ENCODE results near the gene MOB1B.
"Not testable (repeated sequence)": the region's sequence is repeated elsewhere in the genome, so short reads cannot be mapped to it uniquely, and the experiment has no call there.

MOB1B gene

DNA sequence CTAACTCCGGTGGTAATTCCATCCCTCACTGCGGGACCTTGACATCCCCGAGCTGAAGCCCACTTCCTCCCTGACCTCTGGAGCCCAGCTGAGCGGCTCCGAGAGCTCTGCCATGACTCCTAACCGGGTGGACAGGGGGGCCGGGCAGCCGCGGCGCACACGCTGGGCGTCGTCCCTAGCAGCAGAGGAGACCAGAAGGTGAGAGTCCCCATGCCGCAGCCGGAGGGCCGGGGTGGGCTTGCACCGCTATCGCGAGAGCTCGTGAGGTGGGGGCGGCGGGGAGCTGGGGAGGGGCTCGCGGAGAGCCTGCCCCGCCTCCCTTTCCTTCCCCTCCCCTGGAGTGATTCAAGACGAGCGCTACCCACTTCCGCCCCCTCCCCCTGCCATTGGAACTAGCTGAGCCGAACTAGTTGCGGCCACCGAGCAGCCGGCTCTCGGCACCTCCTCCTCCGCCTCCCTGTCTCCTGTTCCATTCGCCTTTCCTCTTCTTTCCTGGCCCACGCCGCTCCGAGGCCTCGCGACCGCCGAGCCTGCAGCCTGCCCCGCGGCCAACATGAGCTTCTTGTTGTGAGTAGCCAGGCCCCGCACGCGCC, at the start of gene MOB1B:
Gene MOB1B, plus strand, starts transcription at position 386 of the 593 bp plus-strand sequence. Its CDS starts 168 bp downstream, at position 554.
- peak; percentile 82 for DNase-seq

DNA sequence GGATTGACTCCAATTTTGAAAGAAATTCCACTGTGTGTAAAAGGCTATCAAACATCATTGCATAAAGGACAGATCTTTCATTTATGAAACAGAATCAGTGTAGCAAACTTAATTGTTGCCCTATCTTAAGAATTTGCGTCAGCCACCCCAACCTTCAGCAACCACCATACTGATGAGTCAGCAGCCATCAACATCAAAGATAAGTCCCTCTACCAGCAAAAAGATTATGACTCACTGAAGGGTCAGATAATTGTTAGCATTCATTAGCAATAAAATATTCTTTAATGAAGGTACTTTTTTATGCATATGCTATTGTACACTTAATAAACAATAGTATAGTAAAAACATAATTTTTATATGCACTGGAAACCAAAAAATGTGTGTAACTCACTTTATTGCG, 46.7 kb upstream of the MOB1B start:
- DNase-seq = no peak

DNA sequence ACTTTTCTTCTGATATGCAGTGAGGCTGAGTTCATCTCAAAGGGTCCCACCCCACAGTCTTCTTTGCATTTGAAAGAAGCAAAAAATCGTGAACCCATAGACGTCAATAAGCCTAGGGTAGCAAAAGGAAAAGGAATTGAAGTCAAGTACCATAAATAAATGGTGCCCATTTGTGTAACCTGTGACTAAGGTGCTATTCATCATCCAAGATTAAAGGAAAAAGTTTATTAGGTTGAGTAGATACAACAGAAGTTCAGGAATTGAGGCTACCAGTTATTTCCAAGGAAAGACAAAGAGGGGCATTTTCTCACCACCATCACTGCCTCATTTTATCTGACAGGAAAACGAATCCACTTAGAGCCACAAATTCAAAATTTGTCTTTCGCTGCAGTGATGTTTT, 43.7 kb upstream of the MOB1B start:
- no peak for DNase-seq

DNA sequence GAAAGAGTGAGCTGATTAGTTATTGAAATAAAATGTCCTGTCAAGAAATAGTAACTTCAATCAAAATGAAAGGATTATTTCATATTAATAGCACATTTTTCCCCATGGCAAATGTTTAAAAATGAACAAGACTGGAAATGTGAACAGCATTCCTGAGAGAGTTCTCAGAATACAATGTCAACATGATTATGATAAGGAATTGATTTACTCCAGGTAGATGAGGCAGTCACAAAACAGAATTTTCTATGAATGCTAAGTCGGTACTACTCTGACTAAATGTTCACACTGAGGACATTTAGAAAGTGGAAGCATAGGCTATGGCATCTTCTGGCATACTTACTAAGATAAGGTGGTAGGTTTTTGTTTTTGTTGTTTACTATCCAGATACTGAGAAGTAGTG, 43.1 kb upstream of the MOB1B start:
- DNase-seq = no peak

DNA sequence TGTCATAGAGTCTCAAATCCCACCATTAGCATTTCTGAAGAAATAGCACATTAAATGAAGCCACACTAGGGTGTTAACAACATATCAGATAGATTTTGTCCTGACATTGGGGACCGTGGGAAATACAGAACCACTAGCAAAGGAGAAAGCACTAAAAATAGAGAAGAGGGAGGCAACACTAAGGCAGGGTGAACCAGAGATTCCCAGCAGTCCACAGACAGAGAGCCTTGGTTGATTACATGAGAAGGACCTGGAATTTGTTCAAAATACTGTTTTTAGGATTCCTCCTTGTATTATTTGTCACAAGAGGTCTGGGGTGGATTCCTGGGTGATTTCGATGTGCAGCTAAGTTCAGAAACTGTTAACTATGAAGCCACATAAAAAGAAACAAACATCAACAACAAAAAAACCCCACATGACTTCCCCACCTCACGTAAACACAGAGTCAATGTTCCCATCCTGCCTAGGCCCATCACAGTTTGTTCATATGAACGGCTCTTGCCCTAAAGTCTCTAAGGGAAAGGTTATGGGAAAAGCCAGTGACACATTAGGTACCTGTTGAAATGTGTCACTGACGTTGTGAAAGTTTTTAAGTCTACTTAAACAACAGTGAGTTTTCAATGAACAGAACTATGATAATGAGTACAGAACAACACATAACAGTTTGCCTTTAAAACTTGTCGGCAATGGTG, 38.9 kb upstream of the MOB1B start:
- DNase-seq = no peak

DNA sequence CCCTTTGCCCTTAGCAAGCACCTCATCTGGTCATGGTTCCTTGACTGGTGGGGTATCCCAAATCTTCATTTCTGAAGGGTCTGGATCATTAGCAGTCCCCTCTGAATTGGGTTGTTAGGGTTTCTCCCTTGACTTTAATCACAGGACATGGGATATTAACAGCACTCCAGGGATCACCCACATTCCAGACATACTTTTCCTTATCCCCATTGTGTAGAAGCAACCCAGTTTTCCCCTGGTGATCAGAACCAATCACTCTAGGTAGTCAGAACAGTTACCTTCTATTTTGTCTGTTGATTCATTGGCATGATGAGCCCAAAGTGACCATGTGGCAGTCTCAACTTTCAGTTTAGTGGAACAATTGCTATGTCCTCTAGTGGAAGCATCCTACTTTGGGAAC, 33.4 kb upstream of the MOB1B start:
- no peak for DNase-seq

DNA sequence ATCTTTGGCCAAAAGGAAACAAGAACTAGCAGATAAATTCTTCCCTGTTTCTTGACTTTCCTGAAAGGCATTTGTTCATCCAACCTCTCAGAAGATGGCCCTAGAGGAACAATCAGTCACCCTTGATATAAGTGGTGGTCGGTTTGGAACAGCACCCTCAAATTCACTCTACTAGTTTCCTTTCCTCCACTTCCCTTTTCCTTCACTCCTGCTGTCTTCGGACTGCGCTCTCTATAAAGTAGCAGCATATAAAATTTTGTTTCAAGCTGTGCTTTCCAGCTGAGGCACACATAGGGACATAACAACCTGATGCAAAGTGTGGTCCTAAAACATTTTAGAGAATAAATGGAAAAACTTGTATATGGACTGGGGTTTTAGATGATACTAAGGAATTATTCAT, 29.0 kb upstream of the MOB1B start:
- no peak for DNase-seq

DNA sequence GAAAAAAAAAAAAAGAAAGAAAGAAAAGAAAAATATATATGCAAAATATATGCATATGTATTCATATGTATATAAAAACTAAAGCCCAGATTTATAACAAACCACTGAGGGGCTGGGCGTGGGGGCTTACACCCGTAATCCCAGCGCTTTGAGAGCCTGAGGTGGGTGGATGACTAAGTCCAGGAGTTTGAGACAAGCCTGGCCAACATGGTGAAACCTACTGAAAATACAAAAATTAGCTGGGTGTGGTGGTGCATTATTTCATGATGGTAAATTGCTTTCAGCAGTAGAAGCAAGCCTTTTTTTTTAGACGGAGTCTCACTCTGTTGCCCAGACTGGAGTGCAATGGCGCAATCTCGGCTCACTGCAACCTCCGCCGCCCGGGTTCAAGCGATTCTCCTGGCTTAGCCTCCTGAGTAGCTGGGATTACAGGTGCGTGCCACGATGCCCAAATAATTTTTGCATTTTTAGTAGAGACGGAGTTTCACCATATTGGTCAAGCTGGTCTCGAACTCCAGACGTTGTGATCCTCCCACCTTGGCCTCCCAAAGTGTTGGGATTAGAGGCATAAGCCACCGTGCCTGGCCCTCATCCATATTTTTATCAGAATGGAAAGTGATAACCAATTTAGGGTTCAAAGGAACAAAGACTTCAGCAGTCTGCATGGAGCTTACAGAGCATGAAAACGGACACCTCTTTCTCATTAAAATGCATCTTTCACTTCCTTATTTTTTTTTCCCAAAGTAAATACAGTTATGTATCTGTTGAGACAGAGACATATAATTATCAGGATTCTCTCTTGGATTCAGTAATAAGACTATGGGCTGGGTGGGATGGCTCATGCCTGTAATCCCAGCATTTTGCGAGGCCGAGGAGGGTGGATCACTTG, 27.7 kb upstream of the MOB1B start:
- DNase-seq = no peak

DNA sequence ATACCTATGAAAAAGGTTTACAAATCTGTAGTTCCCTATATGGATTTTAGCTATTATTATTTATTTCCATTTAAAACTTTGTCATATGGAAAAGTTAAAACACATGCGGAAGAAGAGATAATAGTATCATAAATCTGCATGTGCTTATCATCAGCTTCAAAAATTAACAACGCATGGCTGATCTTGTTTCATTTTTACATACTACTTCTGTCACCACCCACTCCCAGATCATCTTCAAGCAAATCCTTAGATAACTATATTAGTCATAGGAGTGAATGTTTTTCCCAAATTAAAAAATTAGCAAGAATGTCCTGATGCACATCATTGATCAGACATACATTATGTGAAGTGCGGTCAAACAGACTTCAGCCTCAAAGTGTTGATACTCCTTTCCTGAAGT, 24.6 kb upstream of the MOB1B start:
- no peak for DNase-seq

DNA sequence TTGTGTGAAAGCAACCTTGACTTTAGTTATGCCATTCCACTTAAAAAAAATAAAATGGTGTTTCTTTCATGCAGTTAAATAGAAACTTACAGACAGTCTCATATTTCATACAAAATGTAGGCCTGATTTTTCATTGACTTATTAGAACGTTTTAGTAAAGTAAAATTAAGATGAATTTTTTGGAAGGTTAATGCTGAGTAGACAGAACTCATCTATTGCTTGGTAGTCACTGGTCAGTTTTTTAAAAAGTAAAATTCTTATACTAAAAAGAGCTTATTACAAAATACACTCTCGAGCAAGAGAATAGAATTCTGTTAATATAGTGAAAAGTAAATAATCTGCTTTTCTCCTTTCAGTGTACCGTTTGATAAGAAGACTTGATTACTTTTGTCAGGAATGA, 21.4 kb upstream of the MOB1B start:
- DNase-seq = no peak

DNA sequence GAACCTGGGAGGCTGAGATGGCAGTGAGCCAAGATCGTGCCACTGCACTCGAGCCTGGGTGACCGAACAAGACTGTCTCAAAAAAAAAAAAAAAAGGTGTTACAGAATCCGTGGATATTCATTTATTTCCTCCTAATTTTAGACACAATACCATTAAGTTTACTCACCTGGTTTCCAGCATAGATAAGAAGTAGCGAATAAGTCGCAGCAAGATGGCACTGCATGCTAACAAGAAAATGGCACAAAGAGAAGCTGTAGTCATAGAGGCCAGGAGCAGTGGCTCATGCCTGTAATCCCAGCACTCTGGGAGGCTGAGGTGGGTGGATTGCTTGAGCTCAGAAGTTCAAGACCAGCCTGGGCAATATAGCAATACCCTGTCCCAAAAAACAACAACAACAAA, 17.0 kb upstream of the MOB1B start:
- no peak for DNase-seq

DNA sequence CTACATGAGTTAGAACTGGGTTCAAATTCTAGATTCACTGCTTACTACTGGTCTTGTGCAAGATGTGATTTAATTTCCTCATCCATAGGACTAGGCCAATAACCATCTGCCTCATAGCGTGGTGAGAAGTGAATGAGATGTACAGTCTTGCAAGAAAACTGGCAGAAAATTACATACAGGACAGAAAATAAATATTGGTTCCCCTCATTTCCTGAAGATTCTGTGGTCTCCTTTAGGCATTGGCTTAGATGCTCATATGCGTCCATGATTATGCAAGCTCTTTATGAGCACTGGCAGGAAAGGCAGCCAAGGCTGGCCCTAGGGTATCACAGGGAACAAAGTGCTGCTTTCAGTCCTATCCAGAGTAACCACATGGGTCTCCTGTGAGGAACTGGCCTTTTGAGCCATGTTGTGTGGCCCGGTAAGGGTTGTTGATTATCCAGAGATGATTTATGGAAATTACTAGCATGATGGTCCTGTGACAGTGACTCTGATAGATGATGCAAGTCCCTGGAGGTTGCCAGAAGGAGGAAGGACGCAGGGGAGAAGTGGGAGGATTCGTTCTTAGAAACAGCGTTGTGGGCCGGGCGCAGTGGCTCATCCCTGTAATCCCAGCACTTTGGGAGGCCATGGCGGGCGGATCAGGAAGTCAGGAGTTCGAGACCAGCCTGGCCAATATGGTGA, 9.9 kb upstream of the MOB1B start:
- no peak for DNase-seq

DNA sequence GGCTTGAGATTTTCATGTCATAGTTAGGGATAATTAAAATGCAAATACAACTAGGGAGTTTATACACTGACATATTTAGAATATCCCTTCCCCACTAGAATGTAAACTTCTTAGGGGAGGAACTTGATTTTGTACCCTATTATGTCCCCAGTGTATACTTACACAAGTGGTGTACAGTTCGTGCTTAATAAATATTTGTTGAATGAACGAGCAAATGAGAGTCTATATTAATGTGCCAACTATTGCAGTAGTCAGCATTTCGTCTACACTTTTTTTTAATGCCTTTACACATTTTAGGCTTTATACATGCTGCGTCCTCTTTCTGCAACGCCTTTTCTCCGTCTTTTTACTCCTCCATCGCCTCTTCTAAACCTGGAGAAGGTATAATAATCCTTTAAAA, 8.4 kb upstream of the MOB1B start:
- no peak for DNase-seq

DNA sequence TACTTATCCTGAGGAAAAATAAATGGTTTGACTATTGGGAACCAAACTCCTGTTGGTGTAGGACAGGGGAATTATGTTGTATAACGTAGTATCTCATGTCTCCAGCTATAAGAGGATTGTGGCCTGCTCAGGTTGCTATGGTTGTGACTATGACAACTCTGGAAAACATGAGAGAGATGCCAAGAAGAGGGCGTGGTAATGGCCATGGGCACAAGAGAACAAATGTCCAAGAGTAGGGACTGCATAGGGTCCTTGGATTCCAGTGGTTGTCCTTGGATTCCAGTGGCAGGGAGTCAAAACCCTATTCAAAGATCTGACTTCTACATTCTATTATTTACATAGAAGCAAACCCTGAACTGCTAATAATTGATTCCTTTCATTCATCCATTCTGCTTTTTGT, 6.8 kb upstream of the MOB1B start:
- DNase-seq = no peak

DNA sequence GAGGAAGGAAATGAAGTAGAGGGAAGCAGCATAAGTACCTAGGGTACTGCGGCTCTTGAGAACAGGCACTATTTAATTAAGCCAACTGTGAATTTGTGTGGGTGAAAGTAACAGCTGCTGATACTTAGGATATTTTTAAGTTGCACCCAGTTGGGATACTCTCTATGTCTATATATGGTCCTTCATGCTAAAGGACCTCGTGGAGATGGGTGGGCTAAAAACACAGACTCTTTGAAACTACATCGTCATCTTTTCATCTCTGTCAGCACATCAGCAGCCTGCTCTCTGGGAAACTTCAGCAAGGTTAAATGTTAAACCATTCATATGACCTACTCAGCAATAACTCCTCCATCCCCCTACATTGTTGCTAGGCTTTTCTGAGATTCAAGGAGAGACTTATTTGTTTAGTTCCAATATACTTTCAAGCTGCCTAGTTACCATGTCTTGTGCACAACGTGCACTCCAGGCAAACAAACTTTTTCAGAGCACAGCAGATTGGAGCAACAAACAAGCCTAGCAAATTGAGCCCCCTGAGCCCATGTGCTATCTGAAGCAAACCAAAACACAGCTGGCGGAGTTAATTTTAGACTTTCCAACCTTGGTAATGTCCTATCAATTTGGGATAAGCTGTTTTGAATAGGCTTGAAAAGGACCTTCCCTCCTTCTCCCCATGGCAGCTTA, 6.2 kb upstream of the MOB1B start:
- no peak for DNase-seq

DNA sequence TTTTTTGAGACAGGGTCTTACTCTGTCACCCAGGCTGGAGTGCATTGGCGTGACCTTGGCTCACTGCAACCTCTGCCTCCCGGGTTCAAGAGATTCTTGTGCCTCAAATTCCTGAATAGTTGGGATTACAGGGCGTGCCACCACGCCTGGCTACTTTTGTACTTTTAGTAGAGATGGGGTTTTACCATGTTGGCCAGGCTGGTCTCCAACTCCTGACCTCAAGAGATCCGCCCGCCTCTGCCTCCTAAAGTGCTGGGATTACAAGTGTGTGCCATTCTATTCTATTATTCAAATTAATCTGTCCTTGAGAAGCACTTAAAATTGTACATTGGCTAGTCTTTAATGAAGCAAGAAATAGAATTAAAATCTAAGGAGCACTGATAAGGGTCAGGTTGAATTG, 3.6 kb upstream of the MOB1B start:
- not testable (repeated sequence) for DNase-seq

DNA sequence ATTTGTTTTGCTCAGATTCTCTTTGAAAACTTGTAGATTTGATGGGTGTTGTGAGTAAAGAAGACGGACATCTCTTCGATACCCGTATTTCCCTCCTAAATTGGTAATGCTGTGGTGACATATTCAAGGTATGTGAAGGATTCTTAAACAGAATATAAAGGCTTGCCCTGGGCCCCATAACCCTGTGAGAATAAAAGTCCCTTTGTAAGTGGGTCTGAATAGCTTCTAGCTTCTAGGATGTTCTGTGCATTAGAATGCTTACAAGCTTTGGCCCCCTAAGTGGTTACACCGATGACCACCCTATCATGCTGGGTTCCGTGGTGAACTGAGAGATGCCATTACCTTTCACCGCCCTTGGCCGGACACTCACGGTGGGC, 574 bp upstream of the MOB1B start:
- DNase-seq = no peak

DNA sequence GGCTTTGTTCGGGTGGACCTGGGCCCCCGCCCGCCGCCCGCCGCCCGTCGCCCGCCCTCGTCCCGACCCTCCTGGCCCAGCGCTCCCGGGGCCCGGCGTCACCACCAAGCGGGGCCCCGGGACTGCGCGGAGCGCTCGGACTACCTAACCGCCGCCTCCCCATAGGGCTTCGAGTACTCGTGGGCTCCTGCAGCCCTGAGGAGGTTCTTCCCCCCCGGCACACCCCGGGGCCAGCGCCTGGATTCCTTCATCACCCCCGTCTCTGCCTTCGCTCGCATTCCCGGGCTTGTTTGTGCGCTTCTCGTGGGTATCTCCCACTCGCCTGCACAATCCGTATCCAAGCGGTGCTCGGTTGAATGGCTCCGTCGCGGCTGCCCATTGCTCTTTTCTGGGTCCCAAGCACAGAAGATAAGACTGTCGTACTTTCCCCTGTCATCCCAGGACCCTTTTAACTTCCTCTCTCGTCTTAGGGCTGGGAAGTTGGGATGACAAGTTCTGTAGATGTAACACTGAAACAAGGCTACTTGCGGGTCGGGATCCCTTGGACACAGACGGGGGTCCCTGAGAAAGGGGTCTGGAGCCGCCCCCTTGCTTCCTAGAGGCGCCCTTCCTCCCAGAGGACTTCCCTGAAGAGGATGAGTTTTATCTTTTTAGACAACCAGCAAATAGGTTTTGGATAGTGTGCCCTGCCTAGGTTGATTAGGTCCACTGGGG, 565 bp downstream of the MOB1B start:
- no peak for DNase-seq

DNA sequence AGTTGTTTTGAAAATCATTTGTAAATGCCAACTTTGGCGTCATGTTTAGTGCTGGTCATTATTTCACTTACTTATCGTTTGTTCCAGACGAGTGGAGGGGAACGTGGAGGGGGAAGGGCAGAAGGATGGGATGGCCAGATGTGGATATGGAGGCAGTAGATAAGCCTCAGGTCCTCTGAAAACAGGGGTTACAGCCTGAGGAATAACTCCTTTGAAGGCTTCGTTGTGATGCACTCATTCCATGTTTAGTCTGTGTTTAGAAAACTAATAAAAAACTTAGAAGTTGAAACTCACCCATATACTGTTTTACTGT, 1.1 kb downstream of the MOB1B start:
- no peak for DNase-seq

DNA sequence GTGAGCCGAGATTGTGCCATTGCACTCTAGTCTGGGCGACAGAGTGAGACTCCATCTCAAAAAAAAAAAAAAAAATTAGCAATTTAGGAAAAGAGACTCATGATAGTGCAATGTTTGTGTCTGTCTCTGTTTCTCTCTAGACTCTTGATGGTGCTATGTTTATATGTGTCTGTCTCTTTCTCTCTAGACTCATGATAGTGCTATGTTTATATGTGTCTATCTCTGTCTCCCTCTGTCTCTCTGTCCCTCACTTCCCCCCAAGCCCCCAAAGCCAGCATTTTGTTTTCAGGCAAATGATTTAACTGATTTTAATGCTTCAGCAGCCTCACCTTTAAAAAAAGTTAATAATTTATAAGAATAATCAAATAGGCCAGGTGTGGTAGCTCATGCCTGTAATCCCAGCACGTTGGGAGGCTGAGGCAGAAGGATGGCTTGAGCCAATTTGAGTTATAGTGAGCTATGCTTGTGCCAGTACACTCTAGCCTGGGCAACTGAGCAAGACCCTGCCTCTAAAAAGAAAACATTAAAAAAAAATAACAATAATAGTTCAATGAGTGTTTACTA, 6.9 kb downstream of the MOB1B start:
- no peak for DNase-seq

DNA sequence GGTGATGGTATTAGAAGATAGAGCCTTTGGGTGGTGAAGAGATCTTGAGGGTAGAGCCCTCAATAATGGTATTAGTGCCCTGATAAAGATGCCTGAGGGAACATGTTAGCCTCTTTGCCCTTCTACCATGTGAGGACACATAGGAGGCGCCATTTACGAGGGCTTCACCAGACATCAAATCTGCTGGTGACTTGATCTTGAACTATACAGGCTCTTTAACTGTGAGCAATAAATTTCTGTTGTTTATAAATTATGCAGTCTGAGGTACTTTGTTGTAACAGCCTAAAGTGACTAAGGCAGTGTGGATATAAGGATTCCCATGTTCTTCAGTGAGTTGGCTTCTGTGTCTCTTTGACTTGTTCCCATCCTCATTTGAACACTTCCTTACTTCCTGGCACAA, 11.8 kb downstream of the MOB1B start:
- DNase-seq = no peak

DNA sequence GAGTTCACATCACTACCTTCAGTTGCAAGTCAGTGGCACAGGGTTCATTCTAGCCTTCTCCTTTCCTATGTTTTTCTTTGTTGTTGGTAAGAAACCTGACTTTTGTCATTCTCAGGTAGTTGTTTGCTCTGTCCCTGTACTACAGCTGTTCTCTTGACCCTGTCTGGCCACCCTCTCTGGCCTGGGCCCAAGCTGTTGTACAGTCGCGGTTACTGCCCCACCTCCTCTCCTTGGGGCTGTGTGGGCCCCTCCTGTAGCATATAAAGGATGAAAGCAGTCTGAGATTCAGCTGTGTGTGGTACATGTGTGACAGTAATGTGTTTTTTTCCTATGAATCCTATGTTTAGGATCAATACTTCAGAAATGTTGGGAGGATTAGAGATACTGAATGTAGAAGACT, 12.5 kb downstream of the MOB1B start:
- no peak for DNase-seq
